AG04449 (cell line): ENCODE measurements around the gene C2CD3.

Experiments
- CTCF ChIA-PET: fragments of 350-600 bp; formaldehyde crosslinking; extraction: SDS; loops from one replicate; lab custom pipeline; 2021; ENCODE audit warnings: antibody characterized with exemption; lab: Yijun Ruan, JAX
- POLR2A ChIA-PET: fragments of 400-600, 350-600 bp; formaldehyde crosslinking; extraction: SDS; loops from one replicate; lab custom pipeline; 2020; ENCODE audit warnings: antibody characterized with exemption, inconsistent platforms; lab: Yijun Ruan, JAX
- DNase-seq: peaks from one replicate; pipeline ENCODE4 v3.0.0-alpha.2; 2010; ENCODE audit warnings: low read depth, low spot score
- H3K4me3 ChIP-seq: 2 replicates; pipeline ENCODE4 v1.5.1; 2011; ENCODE audit warnings: low read depth, mild to moderate bottlenecking, control low read depth, low read length
- CTCF ChIP-seq: IDR thresholded peaks from one replicate; pipeline ENCODE4 v1.5.1; 2011; ENCODE audit warnings: mild to moderate bottlenecking, moderate library complexity, low read length, control low read depth, inconsistent platforms; ENCODE audit not compliant: insufficient read depth; ENCODE audit errors: missing control alignments

Gene C2CD3

DNA sequence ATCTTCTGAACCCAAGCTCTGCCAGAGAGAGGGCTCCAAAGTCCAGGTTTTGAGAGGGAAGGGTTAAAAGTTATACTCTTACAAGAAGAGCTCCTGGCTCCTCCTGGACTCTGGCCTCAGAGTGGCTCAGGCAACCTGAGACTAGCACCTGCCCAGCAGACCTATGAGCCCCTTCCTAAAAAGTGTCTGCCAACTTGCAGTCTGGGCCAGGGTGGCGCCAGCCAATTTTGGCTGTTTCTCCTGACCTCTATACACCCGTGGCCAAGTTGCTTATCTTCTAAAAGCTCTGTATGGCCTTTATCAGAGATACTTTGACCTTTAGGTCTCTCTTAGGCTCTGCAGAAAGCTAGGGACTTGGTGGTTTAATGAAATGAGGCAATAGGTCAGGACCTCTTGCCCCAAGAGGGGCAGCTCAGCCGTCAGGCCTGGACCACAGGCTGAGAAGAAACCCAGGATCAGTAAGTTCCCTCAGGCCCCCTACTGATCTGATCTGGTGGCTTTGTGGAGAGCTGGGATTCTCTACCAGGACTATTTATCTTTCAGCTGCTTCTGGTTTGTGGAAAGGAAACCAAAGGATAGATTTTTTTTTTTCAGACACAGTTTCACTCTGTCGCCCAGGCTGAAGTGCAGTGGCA, 151.6 kb downstream of the C2CD3 start:
- DNase-seq: no peak
- TF ChIP-seq CTCF: no peak
- ChIA-PET POLR2A (no interaction called here), CTCF (interaction anchor here (0.6 kb wide), 1 partner anchor 117 kb away, joined by 4 read pairs; no protein-coding TSS in a partner anchor)
- no peak overlapping the region for H3K4me3 ChIP-seq

GRCh38 chr11:74018331-74019005, 152.3 kb downstream of the C2CD3 start:
- no peak overlapping the region for H3K4me3 ChIP-seq
- no peak for DNase-seq
- POLR2A ChIA-PET: no interaction called here
- CTCF ChIA-PET: no interaction called here
- no peak for TF ChIP-seq CTCF

DNA sequence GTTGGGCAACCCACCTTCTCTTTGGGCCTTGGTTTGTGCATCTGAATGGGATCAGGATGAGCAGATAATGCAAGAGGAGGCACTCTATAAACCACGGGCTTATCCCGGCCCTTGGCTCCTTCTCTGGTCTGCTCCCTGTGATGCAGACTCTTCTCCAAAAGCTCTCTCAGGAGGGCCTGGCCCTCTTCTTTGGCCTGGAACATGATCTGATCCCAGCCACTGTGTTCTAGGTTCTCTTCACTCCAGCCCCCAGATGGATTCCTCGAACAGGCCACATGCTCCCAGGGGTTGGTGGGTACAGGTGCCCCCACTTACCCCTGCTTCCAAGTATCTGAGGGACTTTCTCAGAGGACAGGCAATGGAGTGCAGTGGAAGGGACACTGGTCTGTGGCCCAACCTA, 153.2 kb downstream of the C2CD3 start:
- ChIA-PET CTCF (no interaction called here), POLR2A (no interaction called here)
- no peak for TF ChIP-seq CTCF
- no peak overlapping the region for H3K4me3 ChIP-seq
- DNase-seq: no peak

GRCh38 chr11:74015919-74016684, 154.7 kb downstream of the C2CD3 start:
- ChIA-PET CTCF (no interaction called here), POLR2A (interaction anchor here (0.7 kb wide), 1 partner anchor 19 kb away, joined by 3 read pairs; no protein-coding TSS in a partner anchor)
- no peak for TF ChIP-seq CTCF
- no peak overlapping the region for H3K4me3 ChIP-seq
- no peak for DNase-seq

- ChIA-PET CTCF (interaction anchor here (1.4 kb wide), 1 partner anchor 15 kb away, joined by 3 read pairs; no protein-coding TSS in a partner anchor), POLR2A (interaction anchor here (0.7 kb wide), 1 partner anchor 41 kb away, joined by 3 read pairs; no protein-coding TSS in a partner anchor)
- no peak for DNase-seq
- H3K4me3 ChIP-seq: no peak overlapping the region
- no peak for TF ChIP-seq CTCF
Measured at GRCh38 chr11:74014880-74015279, 155.9 kb downstream of the C2CD3 start.

GRCh38 chr11:74013141-74013540, 157.7 kb downstream of the C2CD3 start:
- ChIA-PET POLR2A (no interaction called here), CTCF (interaction anchor here (1.0 kb wide), 2 partner anchors 40 to 49 kb away, joined by 3 read pairs; no protein-coding TSS in a partner anchor)
- H3K4me3 ChIP-seq: no peak overlapping the region
- DNase-seq: no peak
- no peak for TF ChIP-seq CTCF
